PFSK-1 (cell line): Measurements from ENCODE around the gene FRRS1L.

Experiments
- FOXP2 ChIP-seq: optimal IDR thresholded peaks from 2 replicates; pipeline ENCODE3; 2011; ENCODE audit warnings: borderline replicate concordance, control low read depth, inconsistent platforms; ENCODE audit not compliant: insufficient read depth; ENCODE audit errors: extremely low read length, extremely low read depth
- POLR2AphosphoS5 ChIP-seq: IDR thresholded peaks from 2 replicates; pipeline ENCODE4 v1.6.1; 2012; ENCODE audit warnings: low read depth, mild to moderate bottlenecking, control low read depth, low read length, moderate library complexity
- REST ChIP-seq, 2 experiments: IDR thresholded peaks; 2 replicates each; pipeline versions ENCODE4 v1.6.1 to v1.8.0; 2011 to 2012; ENCODE audit warnings: low read depth in 2 of 2, low read length in 2 of 2, control low read depth in 1 of 2, inconsistent platforms in 1 of 2, mild to moderate bottlenecking in 1 of 2, moderate library complexity in 1 of 2; ENCODE audit not compliant: insufficient read depth in 1 of 2
- SIN3A ChIP-seq: IDR thresholded peaks from 2 replicates; pipeline ENCODE4 v1.6.1; 2012; ENCODE audit warnings: mild to moderate bottlenecking, low read length, moderate library complexity, borderline replicate concordance; ENCODE audit not compliant: insufficient read depth
- TAF1 ChIP-seq: IDR thresholded peaks from 2 replicates; pipeline ENCODE4 v1.6.1; 2012; ENCODE audit warnings: low read length, control low read depth, borderline replicate concordance; ENCODE audit not compliant: insufficient read depth

FRRS1L gene

GRCh38 chr9:109158651-109159050 is 8.4 kb downstream of the FRRS1L start:
- no peak for TF ChIP-seq FOXP2
- no peak for TF ChIP-seq TAF1
- TF ChIP-seq POLR2AphosphoS5 = no peak
- no peak for TF ChIP-seq SIN3A
- TF ChIP-seq REST (IDR thresholded peaks at IDR 0.05; ENCODE audit: insufficient read depth in 1 of 2, low read depth in 2 of 2, low read length in 2 of 2) = no peak

- no peak for TF ChIP-seq REST (IDR thresholded peaks at IDR 0.05; ENCODE audit: insufficient read depth in 1 of 2, low read depth in 2 of 2, low read length in 2 of 2)
- TF ChIP-seq FOXP2 = no peak
- no peak for TF ChIP-seq POLR2AphosphoS5
- TF ChIP-seq TAF1 = no peak
- TF ChIP-seq SIN3A = no peak
Measured at GRCh38 chr9:109156708-109157107, 10.3 kb downstream of the FRRS1L start.

- TF ChIP-seq SIN3A (no peak), POLR2AphosphoS5 (no peak), FOXP2 (no peak), REST (IDR thresholded peaks at IDR 0.05; ENCODE audit: insufficient read depth in 1 of 2, low read depth in 2 of 2, low read length in 2 of 2) (no peak), TAF1 (no peak)
Measured at GRCh38 chr9:109150925-109151545, 16.0 kb downstream of the FRRS1L start.

- TF ChIP-seq FOXP2 (no peak), REST (IDR thresholded peaks at IDR 0.05; ENCODE audit: insufficient read depth in 1 of 2, low read depth in 2 of 2, low read length in 2 of 2) (no peak), POLR2AphosphoS5 (no peak), TAF1 (no peak), SIN3A (no peak)
Measured at GRCh38 chr9:109149722-109150121, 17.3 kb downstream of the FRRS1L start.
